Measurements from ENCODE around the gene TMEM31.

Gene TMEM31

DNA sequence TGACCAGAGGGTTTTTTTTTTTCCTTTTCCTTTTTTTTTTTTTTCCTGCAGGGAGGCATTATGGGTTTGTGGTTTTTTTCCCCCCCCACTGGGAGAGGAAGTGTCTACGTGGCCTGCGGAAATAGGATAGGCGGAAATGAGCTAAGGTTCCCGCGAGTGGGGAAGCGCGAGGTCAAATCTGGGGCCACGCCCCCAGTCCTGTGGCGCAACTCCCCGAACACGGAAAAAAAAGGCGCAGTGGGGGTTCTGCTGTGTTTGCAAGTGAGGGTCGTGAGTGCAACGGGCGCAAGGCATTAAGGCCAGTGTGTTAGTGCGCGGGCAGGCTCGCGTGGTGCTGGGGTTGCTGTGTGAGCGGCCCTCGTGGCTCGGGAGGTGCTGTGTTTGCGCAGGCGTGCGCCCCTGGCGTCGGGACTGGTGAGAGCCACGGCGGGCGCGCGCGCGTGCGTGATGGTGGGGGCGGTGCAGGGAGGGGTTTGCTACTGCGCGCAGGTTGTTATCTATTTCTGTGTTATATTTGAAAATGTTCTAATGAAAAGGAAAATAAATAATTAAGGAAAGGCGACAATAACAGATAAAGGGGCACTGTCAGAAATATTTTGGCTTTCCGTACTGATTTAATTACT lies 23.5 kb upstream of the TMEM31 start:
- Histone ChIP-seq H3K9me3 (ENCODE audit: low read length) (no peaks in the 10 kb centered on the region), H3K27me3 (ENCODE audit: control insufficient read depth in 1 of 2, insufficient read depth in 2 of 2, low read length in 2 of 2) (peaks cover 0 to 18% of the 10 kb centered on the region in 2 donors), H3K4me3 (ENCODE audit: low read depth in 1 of 2, low read length in 2 of 2) (peak overlapping the region; percentile 49 to 69), H3K4me1 (ENCODE audit: insufficient read depth, low read length) (peaks cover 7% of the 10 kb centered on the region), H3K36me3 (ENCODE audit: insufficient read depth, low read length) (peaks cover 9% of the 10 kb centered on the region), H3K9ac (ENCODE audit: low read length) (peak overlapping the region; percentile 81), H3K27ac (ENCODE audit: low read depth, low read length) (peak overlapping the region; percentile 90)

DNA sequence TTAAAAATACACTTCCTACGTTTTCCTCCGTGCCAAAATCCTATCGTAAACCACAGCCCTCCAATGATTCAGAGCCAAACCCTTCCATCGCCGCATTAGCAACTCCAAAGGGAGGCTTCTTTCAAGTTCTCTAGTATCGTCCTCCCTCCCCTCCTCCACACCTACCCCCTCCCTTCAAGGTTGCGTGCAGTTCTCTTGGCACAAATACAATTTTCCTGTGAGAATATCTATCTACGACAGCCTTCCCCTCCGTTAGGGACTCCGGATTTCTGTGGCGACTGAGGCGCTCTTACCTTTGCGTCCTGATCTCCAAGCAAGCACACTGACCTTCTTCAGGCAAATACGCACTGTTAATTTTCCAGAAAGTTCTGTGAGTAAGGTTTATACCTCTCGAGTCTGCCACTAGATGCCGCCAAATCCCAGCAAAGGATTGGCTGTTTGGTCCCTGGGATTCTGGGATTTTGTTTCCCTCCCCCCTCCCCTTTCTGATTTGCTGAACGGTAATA lies 23.0 kb upstream of the TMEM31 start:
- Histone ChIP-seq H3K4me3 (ENCODE audit: low read depth in 1 of 2, low read length in 2 of 2) (peak overlapping the region; percentile 49 to 69), H3K4me1 (ENCODE audit: insufficient read depth, low read length) (peaks cover 7% of the 10 kb centered on the region), H3K9ac (ENCODE audit: low read length) (peak overlapping the region; percentile 81), H3K9me3 (ENCODE audit: low read length) (no peaks in the 10 kb centered on the region), H3K27ac (ENCODE audit: low read depth, low read length) (peak overlapping the region; percentile 90), H3K36me3 (ENCODE audit: insufficient read depth, low read length) (peaks cover 8% of the 10 kb centered on the region), H3K27me3 (ENCODE audit: control insufficient read depth in 1 of 2, insufficient read depth in 2 of 2, low read length in 2 of 2) (peaks cover 0 to 18% of the 10 kb centered on the region in 2 donors)

DNA sequence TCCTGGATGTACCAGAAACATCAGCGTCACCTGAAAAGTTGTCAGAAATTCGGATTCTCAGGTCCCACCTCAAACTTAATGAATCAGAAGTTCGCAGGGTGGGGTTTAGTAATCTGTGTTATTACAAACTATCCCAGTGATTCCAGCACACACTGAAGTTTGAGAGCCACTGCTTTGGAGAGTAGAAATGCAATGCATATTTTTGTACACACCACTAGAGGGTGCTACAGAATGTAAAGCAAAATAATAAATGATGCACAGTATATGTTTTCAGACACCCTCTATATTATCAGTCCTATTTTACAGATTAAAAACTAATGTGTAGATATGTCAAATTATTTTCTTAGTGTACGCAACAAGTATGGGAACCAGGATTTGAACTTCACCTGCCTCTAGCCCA lies 21.8 kb upstream of the TMEM31 start:
- Histone ChIP-seq H3K9ac (ENCODE audit: low read length) (no peak overlapping the region), H3K27ac (ENCODE audit: low read depth, low read length) (no peak overlapping the region), H3K4me3 (ENCODE audit: low read depth in 1 of 2, low read length in 2 of 2) (no peak overlapping the region)

GRCh38 chrX:103691059-103691458 lies 19.6 kb upstream of the TMEM31 start:
- H3K27ac ChIP-seq (ENCODE audit: low read depth, low read length), result no peak overlapping the region
- no peak overlapping the region for H3K9ac ChIP-seq (ENCODE audit: low read length)
- H3K4me3 ChIP-seq (ENCODE audit: low read depth in 1 of 2, low read length in 2 of 2), result no peak overlapping the region
- no peaks in the 10 kb centered on the region for H3K4me1 ChIP-seq (ENCODE audit: insufficient read depth, low read length)
- peaks cover 0 to 18% of the 10 kb centered on the region in 2 donors for H3K27me3 ChIP-seq (ENCODE audit: control insufficient read depth in 1 of 2, insufficient read depth in 2 of 2, low read length in 2 of 2)
- H3K36me3 ChIP-seq (ENCODE audit: insufficient read depth, low read length), result no peaks in the 10 kb centered on the region
- no peaks in the 10 kb centered on the region for H3K9me3 ChIP-seq (ENCODE audit: low read length)

More for the DNA sequence above, 21.8 kb upstream of the TMEM31 start:
- Histone ChIP-seq H3K4me1 (ENCODE audit: insufficient read depth, low read length) (peaks cover 7% of the 10 kb centered on the region), H3K9me3 (ENCODE audit: low read length) (no peaks in the 10 kb centered on the region), H3K27me3 (ENCODE audit: control insufficient read depth in 1 of 2, insufficient read depth in 2 of 2, low read length in 2 of 2) (peaks cover 0 to 18% of the 10 kb centered on the region in 2 donors), H3K36me3 (ENCODE audit: insufficient read depth, low read length) (peaks cover 3% of the 10 kb centered on the region)

DNA sequence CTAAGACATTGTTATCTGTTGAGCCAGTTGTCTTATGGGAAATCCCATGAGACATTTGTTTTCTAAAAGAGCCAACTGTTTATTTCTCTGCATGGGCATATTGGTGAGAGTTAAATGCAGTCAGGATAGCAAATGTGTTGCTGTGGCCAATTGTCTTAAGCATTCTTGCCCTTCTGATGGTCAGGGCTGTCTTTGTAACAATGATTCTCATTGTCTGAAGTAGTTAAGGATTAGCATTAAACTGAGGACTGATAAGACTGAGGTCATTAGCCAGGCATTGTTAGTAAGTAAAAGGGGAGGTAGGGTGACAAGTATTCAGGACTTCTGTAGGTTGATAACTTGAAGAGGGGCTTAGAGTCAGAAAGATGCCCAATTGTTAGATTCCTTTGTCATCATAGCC lies 13.0 kb upstream of the TMEM31 start:
- no peaks in the 10 kb centered on the region for H3K4me1 ChIP-seq (ENCODE audit: insufficient read depth, low read length)
- no peak overlapping the region for H3K9ac ChIP-seq (ENCODE audit: low read length)
- no peaks in the 10 kb centered on the region for H3K27me3 ChIP-seq (ENCODE audit: control insufficient read depth in 1 of 2, insufficient read depth in 2 of 2, low read length in 2 of 2)
- H3K4me3 ChIP-seq (ENCODE audit: low read depth in 1 of 2, low read length in 2 of 2), result no peak overlapping the region
- no peak overlapping the region for H3K27ac ChIP-seq (ENCODE audit: low read depth, low read length)
- no peaks in the 10 kb centered on the region for H3K9me3 ChIP-seq (ENCODE audit: low read length)
- no peaks in the 10 kb centered on the region for H3K36me3 ChIP-seq (ENCODE audit: insufficient read depth, low read length)

DNA sequence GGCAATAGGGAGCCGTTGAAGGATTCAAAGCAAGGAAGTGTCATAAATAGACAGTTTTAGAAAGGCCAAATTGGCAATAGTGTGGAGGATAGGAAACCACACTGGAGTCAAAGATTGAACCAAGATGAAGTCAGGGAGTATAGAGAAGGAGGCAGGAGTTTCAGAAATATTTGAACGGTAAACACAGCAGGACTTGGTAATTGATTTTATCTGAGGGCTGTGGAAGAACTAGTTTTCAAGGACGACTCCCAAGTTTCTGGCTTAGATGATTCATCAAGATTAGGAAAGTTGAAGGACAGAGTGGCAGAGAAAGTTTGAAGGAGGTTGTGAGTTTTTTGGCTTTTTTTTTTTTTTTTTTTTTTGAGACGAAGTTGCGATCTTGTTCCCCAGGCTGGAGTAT lies 11.5 kb upstream of the TMEM31 start:
- no peaks in the 10 kb centered on the region for H3K4me1 ChIP-seq (ENCODE audit: insufficient read depth, low read length)
- no peak overlapping the region for H3K27ac ChIP-seq (ENCODE audit: low read depth, low read length)
- no peaks in the 10 kb centered on the region for H3K9me3 ChIP-seq (ENCODE audit: low read length)
- H3K36me3 ChIP-seq (ENCODE audit: insufficient read depth, low read length), result no peaks in the 10 kb centered on the region
- H3K9ac ChIP-seq (ENCODE audit: low read length), result no peak overlapping the region
- H3K4me3 ChIP-seq (ENCODE audit: low read depth in 1 of 2, low read length in 2 of 2), result no peak overlapping the region
- no peaks in the 10 kb centered on the region for H3K27me3 ChIP-seq (ENCODE audit: control insufficient read depth in 1 of 2, insufficient read depth in 2 of 2, low read length in 2 of 2)

GRCh38 chrX:103704863-103705262 lies 5.8 kb upstream of the TMEM31 start:
- no peaks in the 10 kb centered on the region for H3K4me1 ChIP-seq (ENCODE audit: insufficient read depth, low read length)
- no peak overlapping the region for H3K27ac ChIP-seq (ENCODE audit: low read depth, low read length)
- no peaks in the 10 kb centered on the region for H3K9me3 ChIP-seq (ENCODE audit: low read length)
- no peak overlapping the region for H3K4me3 ChIP-seq (ENCODE audit: low read depth in 1 of 2, low read length in 2 of 2)
- H3K27me3 ChIP-seq (ENCODE audit: control insufficient read depth in 1 of 2, insufficient read depth in 2 of 2, low read length in 2 of 2), result no peaks in the 10 kb centered on the region
- no peaks in the 10 kb centered on the region for H3K36me3 ChIP-seq (ENCODE audit: insufficient read depth, low read length)
- H3K9ac ChIP-seq (ENCODE audit: low read length), result no peak overlapping the region

- Histone ChIP-seq H3K27ac (ENCODE audit: low read depth, low read length) (no peak overlapping the region), H3K9ac (ENCODE audit: low read length) (no peak overlapping the region), H3K4me1 (ENCODE audit: insufficient read depth, low read length) (no peaks in the 10 kb centered on the region), H3K4me3 (ENCODE audit: low read depth in 1 of 2, low read length in 2 of 2) (no peak overlapping the region), H3K27me3 (ENCODE audit: control insufficient read depth in 1 of 2, insufficient read depth in 2 of 2, low read length in 2 of 2) (no peaks in the 10 kb centered on the region), H3K36me3 (ENCODE audit: insufficient read depth, low read length) (no peaks in the 10 kb centered on the region), H3K9me3 (ENCODE audit: low read length) (no peaks in the 10 kb centered on the region)
Measured at GRCh38 chrX:103716962-103717361, 6.3 kb downstream of the TMEM31 start.

DNA sequence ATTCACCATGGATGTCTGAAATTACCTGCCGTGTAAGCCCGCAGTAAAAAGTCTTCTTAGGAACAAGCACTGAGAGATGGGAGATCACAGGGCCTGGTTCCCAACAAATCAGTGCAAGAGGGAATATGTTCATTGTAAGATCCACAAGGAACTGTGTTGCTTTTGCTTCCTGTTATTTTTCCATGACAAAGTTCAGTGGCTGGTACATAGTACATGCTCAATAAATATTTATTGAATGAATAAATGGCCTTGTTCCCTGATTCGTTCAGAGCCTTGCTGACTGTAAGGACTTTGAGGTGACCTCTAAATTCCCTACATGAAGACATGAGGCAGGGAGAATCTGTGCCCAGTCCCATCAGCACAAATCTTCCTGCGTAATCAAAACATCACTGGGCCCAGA lies 7.4 kb downstream of the TMEM31 start:
- Histone ChIP-seq H3K4me1 (ENCODE audit: insufficient read depth, low read length) (no peaks in the 10 kb centered on the region), H3K27ac (ENCODE audit: low read depth, low read length) (no peak overlapping the region), H3K36me3 (ENCODE audit: insufficient read depth, low read length) (no peaks in the 10 kb centered on the region), H3K9me3 (ENCODE audit: low read length) (no peaks in the 10 kb centered on the region), H3K27me3 (ENCODE audit: control insufficient read depth in 1 of 2, insufficient read depth in 2 of 2, low read length in 2 of 2) (no peaks in the 10 kb centered on the region), H3K4me3 (ENCODE audit: low read depth in 1 of 2, low read length in 2 of 2) (no peak overlapping the region), H3K9ac (ENCODE audit: low read length) (no peak overlapping the region)

DNA sequence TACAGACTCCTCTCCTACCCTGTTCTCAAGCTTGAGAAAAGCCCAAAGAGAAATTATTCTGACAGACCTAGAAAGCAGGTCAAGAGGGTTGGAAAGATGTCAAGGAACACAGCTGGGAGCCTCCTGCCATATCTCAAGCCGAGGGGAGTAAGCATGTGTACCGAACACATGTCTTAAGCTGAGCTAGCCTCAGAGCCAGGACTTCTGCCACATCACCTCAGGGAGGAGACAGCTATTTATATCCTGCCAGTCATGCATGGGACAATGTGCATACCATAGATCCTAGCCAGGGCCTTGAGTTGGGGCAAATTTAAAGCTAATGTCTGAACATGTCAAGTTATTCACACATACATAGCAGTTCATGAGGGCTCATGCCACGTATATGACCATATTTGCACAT lies 11.8 kb downstream of the TMEM31 start:
- Histone ChIP-seq H3K4me1 (ENCODE audit: insufficient read depth, low read length) (no peaks in the 10 kb centered on the region), H3K36me3 (ENCODE audit: insufficient read depth, low read length) (no peaks in the 10 kb centered on the region), H3K4me3 (ENCODE audit: low read depth in 1 of 2, low read length in 2 of 2) (no peak overlapping the region), H3K9me3 (ENCODE audit: low read length) (no peaks in the 10 kb centered on the region), H3K27ac (ENCODE audit: low read depth, low read length) (no peak overlapping the region), H3K27me3 (ENCODE audit: control insufficient read depth in 1 of 2, insufficient read depth in 2 of 2, low read length in 2 of 2) (peaks cover 0 to 16% of the 10 kb centered on the region in 2 donors), H3K9ac (ENCODE audit: low read length) (no peak overlapping the region)

GRCh38 chrX:103726477-103726876 lies 15.8 kb downstream of the TMEM31 start:
- H3K9me3 ChIP-seq (ENCODE audit: low read length), result no peaks in the 10 kb centered on the region
- no peak overlapping the region for H3K27ac ChIP-seq (ENCODE audit: low read depth, low read length)
- H3K27me3 ChIP-seq (ENCODE audit: control insufficient read depth in 1 of 2, insufficient read depth in 2 of 2, low read length in 2 of 2), result peaks cover 0 to 16% of the 10 kb centered on the region in 2 donors
- no peaks in the 10 kb centered on the region for H3K4me1 ChIP-seq (ENCODE audit: insufficient read depth, low read length)
- no peaks in the 10 kb centered on the region for H3K36me3 ChIP-seq (ENCODE audit: insufficient read depth, low read length)
- H3K9ac ChIP-seq (ENCODE audit: low read length), result no peak overlapping the region
- no peak overlapping the region for H3K4me3 ChIP-seq (ENCODE audit: low read depth in 1 of 2, low read length in 2 of 2)

GRCh38 chrX:103727115-103727514 lies 16.4 kb downstream of the TMEM31 start:
- Histone ChIP-seq H3K27ac (ENCODE audit: low read depth, low read length) (no peak overlapping the region), H3K9ac (ENCODE audit: low read length) (no peak overlapping the region), H3K27me3 (ENCODE audit: control insufficient read depth in 1 of 2, insufficient read depth in 2 of 2, low read length in 2 of 2) (peaks cover 0 to 16% of the 10 kb centered on the region in 2 donors), H3K9me3 (ENCODE audit: low read length) (no peaks in the 10 kb centered on the region), H3K4me3 (ENCODE audit: low read depth in 1 of 2, low read length in 2 of 2) (no peak overlapping the region), H3K4me1 (ENCODE audit: insufficient read depth, low read length) (no peaks in the 10 kb centered on the region), H3K36me3 (ENCODE audit: insufficient read depth, low read length) (no peaks in the 10 kb centered on the region)
